A549 (cell line): ENCODE measurements around the gene RNF123.

ENCODE experiments used
- BHLHE40 ChIP-seq: IDR thresholded peaks from 2 replicates; pipeline ENCODE4 v1.6.1; 2012; ENCODE audit warnings: low read depth, low read length, inconsistent platforms
- CTCF ChIP-seq: fragments of >200 bp; sonication (Bioruptor Twin); formaldehyde crosslinking; IDR thresholded peaks from 3 replicates; pipeline ENCODE4 v1.5.1; 2016
- POLR2AphosphoS2 ChIP-seq: conservative IDR thresholded peaks from 2 replicates; pipeline ENCODE4 v1.6.1; 2012; ENCODE audit warnings: low read length, improper control_type of control experiment, inconsistent platforms
- USF2 ChIP-seq: fragments of 450-650 bp; IDR thresholded peaks from 2 replicates; pipeline ENCODE4 v1.6.1; 2014; ENCODE audit warnings: antibody characterized with exemption
- ZFP36 ChIP-seq: fragments of 450-650 bp; IDR thresholded peaks from 2 replicates; pipeline ENCODE4 v1.6.1; 2014; ENCODE audit warnings: borderline replicate concordance; ENCODE audit not compliant: partially characterized antibody

- TF ChIP-seq CTCF, result no peak
- TF ChIP-seq BHLHE40, result no peak
- TF ChIP-seq POLR2AphosphoS2, result no peak
- no peak for TF ChIP-seq ZFP36
- TF ChIP-seq USF2, result no peak
These were observed 80.0 kb downstream of the RNF123 start for GRCh38 chr3:49769286-49769915.
